ENCODE measurements around the gene PRDM15.

The PRDM15 gene

GRCh38 chr21:41923186-41923585 is 44.0 kb upstream of the PRDM15 start:
- no peaks in the 10 kb centered on the region for H3K9me3 ChIP-seq (ENCODE audit: control insufficient read depth in 2 of 2, low read length in 2 of 2)
- peak overlapping the region in 1 of 2 donors; percentile 71 for H3K27ac ChIP-seq (ENCODE audit: low read depth in 2 of 2, low read length in 2 of 2)
- H3K4me3 ChIP-seq (ENCODE audit: low read length in 2 of 2), result no peak overlapping the region
- H3K9ac ChIP-seq (ENCODE audit: low read depth in 1 of 2, low read length in 2 of 2), result no peak overlapping the region
- H3K27me3 ChIP-seq (ENCODE audit: control insufficient read depth in 2 of 2, insufficient read depth in 2 of 2, low read length in 2 of 2), result no peaks in the 10 kb centered on the region
- peaks cover 10 to 18% of the 10 kb centered on the region in 2 donors for H3K4me1 ChIP-seq (ENCODE audit: control insufficient read depth in 2 of 2, insufficient read depth in 2 of 2, low read length in 2 of 2)
- peaks cover under 1% of the 10 kb centered on the region in 2 donors for H3K36me3 ChIP-seq (ENCODE audit: control insufficient read depth in 2 of 2, insufficient read depth in 2 of 2, low read length in 2 of 2)

DNA sequence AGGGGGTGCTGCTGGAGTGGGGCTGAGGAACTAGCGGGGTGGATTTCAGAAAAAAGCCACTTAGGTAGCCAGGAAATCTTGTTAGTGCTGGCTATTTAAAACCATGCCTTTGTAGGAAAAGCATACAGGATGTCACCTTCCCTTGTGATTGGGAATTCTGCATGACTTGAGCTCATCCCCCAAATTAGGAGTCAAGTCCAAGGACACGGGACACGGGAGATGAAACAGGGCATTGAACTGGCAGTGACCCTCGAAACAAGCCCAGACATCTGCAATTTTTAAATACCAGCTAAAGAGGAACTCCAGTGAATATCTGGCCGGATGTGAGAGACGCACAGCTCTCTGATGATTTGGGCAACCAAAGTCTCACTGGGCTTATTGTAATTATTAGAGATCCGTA is 41.9 kb upstream of the PRDM15 start:
- no peak overlapping the region for H3K27ac ChIP-seq (ENCODE audit: low read depth in 2 of 2, low read length in 2 of 2)
- no peaks in the 10 kb centered on the region for H3K27me3 ChIP-seq (ENCODE audit: control insufficient read depth in 2 of 2, insufficient read depth in 2 of 2, low read length in 2 of 2)
- peaks cover 8 to 9% of the 10 kb centered on the region in 2 donors for H3K4me1 ChIP-seq (ENCODE audit: control insufficient read depth in 2 of 2, insufficient read depth in 2 of 2, low read length in 2 of 2)
- peaks cover 10 to 14% of the 10 kb centered on the region in 2 donors for H3K36me3 ChIP-seq (ENCODE audit: control insufficient read depth in 2 of 2, insufficient read depth in 2 of 2, low read length in 2 of 2)
- H3K9ac ChIP-seq (ENCODE audit: low read depth in 1 of 2, low read length in 2 of 2), result no peak overlapping the region
- H3K4me3 ChIP-seq (ENCODE audit: low read length in 2 of 2), result no peak overlapping the region
- H3K9me3 ChIP-seq (ENCODE audit: control insufficient read depth in 2 of 2, low read length in 2 of 2), result no peaks in the 10 kb centered on the region

- H3K36me3 ChIP-seq (ENCODE audit: control insufficient read depth in 2 of 2, insufficient read depth in 2 of 2, low read length in 2 of 2), result peaks cover 13 to 16% of the 10 kb centered on the region in 2 donors
- no peaks in the 10 kb centered on the region for H3K9me3 ChIP-seq (ENCODE audit: control insufficient read depth in 2 of 2, low read length in 2 of 2)
- H3K27ac ChIP-seq (ENCODE audit: low read depth in 2 of 2, low read length in 2 of 2), result no peak overlapping the region
- no peaks in the 10 kb centered on the region for H3K27me3 ChIP-seq (ENCODE audit: control insufficient read depth in 2 of 2, insufficient read depth in 2 of 2, low read length in 2 of 2)
- no peak overlapping the region for H3K9ac ChIP-seq (ENCODE audit: low read depth in 1 of 2, low read length in 2 of 2)
- H3K4me3 ChIP-seq (ENCODE audit: low read length in 2 of 2), result no peak overlapping the region
- H3K4me1 ChIP-seq (ENCODE audit: control insufficient read depth in 2 of 2, insufficient read depth in 2 of 2, low read length in 2 of 2), result peaks cover 3 to 5% of the 10 kb centered on the region in 2 donors
Observed at GRCh38 chr21:41920476-41920875, 41.3 kb upstream of the PRDM15 start.

DNA sequence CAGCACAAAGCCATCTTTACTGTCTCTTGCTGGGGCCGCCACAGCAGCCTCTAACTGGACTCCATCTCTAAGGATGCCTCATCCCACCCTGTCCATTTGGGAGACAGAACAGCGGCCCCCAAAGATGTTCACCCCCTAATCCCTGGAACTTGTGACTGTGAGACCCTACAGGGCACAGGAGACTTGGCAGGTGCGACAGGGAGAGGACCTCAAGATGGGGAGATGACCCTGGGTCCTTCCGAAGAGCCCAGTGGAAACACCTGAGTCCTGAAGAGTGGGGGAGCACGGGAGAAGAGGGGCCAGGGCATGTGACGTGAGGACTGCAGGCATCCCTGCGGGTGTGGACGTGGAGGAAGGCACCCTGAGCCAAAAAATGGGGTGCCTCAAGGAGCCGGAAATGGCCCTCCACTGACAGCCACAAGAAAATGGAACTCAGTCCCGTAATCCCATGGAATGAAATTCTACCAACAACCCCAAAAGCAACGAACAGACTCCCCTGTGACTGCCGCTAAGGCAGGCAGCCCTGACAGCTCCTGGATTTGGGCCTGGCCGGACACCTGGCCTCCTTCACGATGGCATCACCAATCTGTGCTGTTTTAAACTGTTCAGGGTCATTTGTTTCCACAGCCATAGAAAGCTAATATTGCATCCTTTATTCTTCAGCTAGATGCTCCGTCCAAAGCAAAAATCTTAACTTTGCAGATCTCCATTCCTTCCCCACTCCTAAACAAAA is 40.7 kb upstream of the PRDM15 start:
- Histone ChIP-seq H3K4me3 (ENCODE audit: low read length in 2 of 2) (no peak overlapping the region), H3K36me3 (ENCODE audit: control insufficient read depth in 2 of 2, insufficient read depth in 2 of 2, low read length in 2 of 2) (peaks cover 13 to 16% of the 10 kb centered on the region in 2 donors), H3K27ac (ENCODE audit: low read depth in 2 of 2, low read length in 2 of 2) (no peak overlapping the region), H3K27me3 (ENCODE audit: control insufficient read depth in 2 of 2, insufficient read depth in 2 of 2, low read length in 2 of 2) (no peaks in the 10 kb centered on the region), H3K9ac (ENCODE audit: low read depth in 1 of 2, low read length in 2 of 2) (no peak overlapping the region), H3K9me3 (ENCODE audit: control insufficient read depth in 2 of 2, low read length in 2 of 2) (no peaks in the 10 kb centered on the region), H3K4me1 (ENCODE audit: control insufficient read depth in 2 of 2, insufficient read depth in 2 of 2, low read length in 2 of 2) (peaks cover 3 to 5% of the 10 kb centered on the region in 2 donors)

DNA sequence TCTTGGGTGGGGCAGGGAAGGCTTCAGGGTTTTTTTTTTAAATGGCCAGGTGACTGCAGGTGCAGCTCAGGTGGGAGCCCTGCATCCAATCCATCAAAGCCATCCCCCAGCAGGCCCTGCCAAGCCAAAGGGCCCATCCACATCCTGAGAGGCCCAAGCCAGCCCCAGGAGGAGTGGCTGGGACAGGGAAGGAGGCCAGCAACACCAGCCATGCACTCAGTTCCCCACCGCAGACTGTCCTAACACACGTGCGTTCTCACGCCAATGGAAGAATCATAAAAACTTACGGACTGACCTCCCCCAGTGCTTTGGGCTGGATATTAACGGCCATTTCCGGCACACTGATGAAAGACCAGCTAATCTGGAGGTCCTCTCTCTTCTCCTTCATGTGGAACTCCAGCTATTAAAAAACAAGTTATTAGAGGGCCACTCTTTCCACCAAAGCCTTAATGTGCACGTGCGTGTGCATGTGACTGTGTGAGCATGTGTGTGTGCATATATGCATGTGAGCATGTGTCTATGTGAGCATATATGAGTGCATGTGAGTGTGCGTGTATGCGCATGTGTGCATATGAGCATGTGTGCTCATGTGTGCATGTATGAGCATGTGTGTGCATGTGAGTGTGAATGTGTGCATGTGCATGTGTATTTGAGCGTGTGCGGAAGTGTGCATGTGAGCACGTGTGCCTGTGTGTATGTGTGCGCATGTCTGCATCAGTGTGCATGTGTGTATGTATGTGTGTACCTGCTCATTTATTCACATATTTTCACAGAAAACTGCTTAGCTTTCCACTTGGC is 39.6 kb upstream of the PRDM15 start:
- H3K9me3 ChIP-seq (ENCODE audit: control insufficient read depth in 2 of 2, low read length in 2 of 2), result no peaks in the 10 kb centered on the region
- H3K4me1 ChIP-seq (ENCODE audit: control insufficient read depth in 2 of 2, insufficient read depth in 2 of 2, low read length in 2 of 2), result peaks cover 2 to 4% of the 10 kb centered on the region in 2 donors
- H3K36me3 ChIP-seq (ENCODE audit: control insufficient read depth in 2 of 2, insufficient read depth in 2 of 2, low read length in 2 of 2), result peaks cover 13 to 20% of the 10 kb centered on the region in 2 donors
- no peaks in the 10 kb centered on the region for H3K27me3 ChIP-seq (ENCODE audit: control insufficient read depth in 2 of 2, insufficient read depth in 2 of 2, low read length in 2 of 2)
- no peak overlapping the region for H3K4me3 ChIP-seq (ENCODE audit: low read length in 2 of 2)
- H3K27ac ChIP-seq (ENCODE audit: low read depth in 2 of 2, low read length in 2 of 2), result no peak overlapping the region
- no peak overlapping the region for H3K9ac ChIP-seq (ENCODE audit: low read depth in 1 of 2, low read length in 2 of 2)

- Histone ChIP-seq H3K27ac (ENCODE audit: low read depth in 2 of 2, low read length in 2 of 2) (no peak overlapping the region), H3K27me3 (ENCODE audit: control insufficient read depth in 2 of 2, insufficient read depth in 2 of 2, low read length in 2 of 2) (no peaks in the 10 kb centered on the region), H3K4me3 (ENCODE audit: low read length in 2 of 2) (no peak overlapping the region), H3K9ac (ENCODE audit: low read depth in 1 of 2, low read length in 2 of 2) (no peak overlapping the region), H3K36me3 (ENCODE audit: control insufficient read depth in 2 of 2, insufficient read depth in 2 of 2, low read length in 2 of 2) (peaks cover 21 to 30% of the 10 kb centered on the region in 2 donors), H3K9me3 (ENCODE audit: control insufficient read depth in 2 of 2, low read length in 2 of 2) (no peaks in the 10 kb centered on the region), H3K4me1 (ENCODE audit: control insufficient read depth in 2 of 2, insufficient read depth in 2 of 2, low read length in 2 of 2) (no peaks in the 10 kb centered on the region)
Observed at GRCh38 chr21:41917531-41917930, 38.4 kb upstream of the PRDM15 start.

- Histone ChIP-seq H3K27me3 (ENCODE audit: control insufficient read depth in 2 of 2, insufficient read depth in 2 of 2, low read length in 2 of 2) (no peaks in the 10 kb centered on the region), H3K9me3 (ENCODE audit: control insufficient read depth in 2 of 2, low read length in 2 of 2) (no peaks in the 10 kb centered on the region), H3K36me3 (ENCODE audit: control insufficient read depth in 2 of 2, insufficient read depth in 2 of 2, low read length in 2 of 2) (peaks cover 21 to 32% of the 10 kb centered on the region in 2 donors), H3K4me1 (ENCODE audit: control insufficient read depth in 2 of 2, insufficient read depth in 2 of 2, low read length in 2 of 2) (no peaks in the 10 kb centered on the region), H3K9ac (ENCODE audit: low read depth in 1 of 2, low read length in 2 of 2) (no peak overlapping the region), H3K4me3 (ENCODE audit: low read length in 2 of 2) (no peak overlapping the region), H3K27ac (ENCODE audit: low read depth in 2 of 2, low read length in 2 of 2) (no peak overlapping the region)
Observed at GRCh38 chr21:41916888-41917433, 37.8 kb upstream of the PRDM15 start.

DNA sequence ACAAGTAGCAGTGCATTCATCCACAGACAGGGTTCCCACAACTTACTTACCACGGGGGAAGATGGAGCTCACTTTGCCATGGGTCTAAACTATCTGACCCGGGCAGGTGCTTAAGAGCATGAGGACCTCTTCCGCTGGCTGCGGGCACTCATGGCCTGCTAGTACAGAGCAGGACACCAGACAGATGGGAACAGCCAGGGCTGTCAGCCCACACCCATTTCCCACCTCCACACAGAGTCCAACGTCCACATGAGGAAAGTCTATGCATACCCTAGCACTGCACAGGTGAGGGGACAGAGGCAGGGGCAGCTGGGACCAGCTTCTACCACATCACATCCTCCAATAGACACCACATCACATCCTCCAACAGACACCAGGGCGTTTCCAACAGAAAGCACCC is 35.8 kb upstream of the PRDM15 start:
- Histone ChIP-seq H3K4me3 (ENCODE audit: low read length in 2 of 2) (no peak overlapping the region), H3K27ac (ENCODE audit: low read depth in 2 of 2, low read length in 2 of 2) (no peak overlapping the region), H3K27me3 (ENCODE audit: control insufficient read depth in 2 of 2, insufficient read depth in 2 of 2, low read length in 2 of 2) (no peaks in the 10 kb centered on the region), H3K9ac (ENCODE audit: low read depth in 1 of 2, low read length in 2 of 2) (no peak overlapping the region), H3K36me3 (ENCODE audit: control insufficient read depth in 2 of 2, insufficient read depth in 2 of 2, low read length in 2 of 2) (peaks cover 21 to 34% of the 10 kb centered on the region in 2 donors), H3K4me1 (ENCODE audit: control insufficient read depth in 2 of 2, insufficient read depth in 2 of 2, low read length in 2 of 2) (no peaks in the 10 kb centered on the region), H3K9me3 (ENCODE audit: control insufficient read depth in 2 of 2, low read length in 2 of 2) (no peaks in the 10 kb centered on the region)

DNA sequence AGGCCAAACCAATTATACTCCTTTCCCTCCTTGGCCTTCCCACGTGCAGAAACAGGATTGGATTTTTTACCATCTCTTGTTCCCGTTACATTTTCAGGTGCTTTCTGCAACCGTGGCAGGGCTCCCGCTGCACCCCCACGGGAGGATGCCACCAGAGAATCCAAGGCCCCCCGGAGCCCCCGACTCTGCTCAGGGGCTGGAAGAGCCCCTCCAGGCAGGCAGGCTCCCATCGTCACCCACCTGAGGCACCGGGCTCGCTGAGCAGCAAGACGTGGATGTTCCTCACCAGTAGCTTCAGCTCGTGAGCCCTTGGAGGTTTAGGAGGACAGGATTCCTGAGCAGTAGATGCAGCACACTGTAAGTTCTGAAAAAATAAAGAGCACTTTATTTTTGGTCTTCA is 35.2 kb upstream of the PRDM15 start:
- Histone ChIP-seq H3K9me3 (ENCODE audit: control insufficient read depth in 2 of 2, low read length in 2 of 2) (no peaks in the 10 kb centered on the region), H3K36me3 (ENCODE audit: control insufficient read depth in 2 of 2, insufficient read depth in 2 of 2, low read length in 2 of 2) (peaks cover 24 to 34% of the 10 kb centered on the region in 2 donors), H3K4me3 (ENCODE audit: low read length in 2 of 2) (no peak overlapping the region), H3K27me3 (ENCODE audit: control insufficient read depth in 2 of 2, insufficient read depth in 2 of 2, low read length in 2 of 2) (no peaks in the 10 kb centered on the region), H3K27ac (ENCODE audit: low read depth in 2 of 2, low read length in 2 of 2) (no peak overlapping the region), H3K9ac (ENCODE audit: low read depth in 1 of 2, low read length in 2 of 2) (no peak overlapping the region), H3K4me1 (ENCODE audit: control insufficient read depth in 2 of 2, insufficient read depth in 2 of 2, low read length in 2 of 2) (no peaks in the 10 kb centered on the region)

- H3K27ac ChIP-seq (ENCODE audit: low read depth in 2 of 2, low read length in 2 of 2), result no peak overlapping the region
- no peak overlapping the region for H3K9ac ChIP-seq (ENCODE audit: low read depth in 1 of 2, low read length in 2 of 2)
- no peak overlapping the region for H3K4me3 ChIP-seq (ENCODE audit: low read length in 2 of 2)
- H3K36me3 ChIP-seq (ENCODE audit: control insufficient read depth in 2 of 2, insufficient read depth in 2 of 2, low read length in 2 of 2), result peaks cover 23 to 34% of the 10 kb centered on the region in 2 donors
- H3K4me1 ChIP-seq (ENCODE audit: control insufficient read depth in 2 of 2, insufficient read depth in 2 of 2, low read length in 2 of 2), result no peaks in the 10 kb centered on the region
- H3K9me3 ChIP-seq (ENCODE audit: control insufficient read depth in 2 of 2, low read length in 2 of 2), result no peaks in the 10 kb centered on the region
- H3K27me3 ChIP-seq (ENCODE audit: control insufficient read depth in 2 of 2, insufficient read depth in 2 of 2, low read length in 2 of 2), result no peaks in the 10 kb centered on the region
Observed at GRCh38 chr21:41913230-41913629, 34.1 kb upstream of the PRDM15 start.
